Sigmoid colon (tissue), 7 donors: ENCODE measurements around the gene USP16. TPM values are rescaled to one million over a fixed set of nuclear protein-coding genes. Genes with fewer than 3 reads are reported as not detected.

Experiments used
- DNase-seq: peaks from one replicate; pipeline ENCODE4 v3.0.0-alpha.2; 2019
- H3K27ac ChIP-seq, 4 donors: fragments of 200-600 bp; sonication (generic); one replicate each; pipeline ENCODE4 v1.5.1; 2016 to 2019; ENCODE audit warnings: mild to moderate bottlenecking in 1 of 4
- H3K27me3 ChIP-seq, 3 donors: fragments of 200-600 bp; sonication (generic); one replicate each; pipeline ENCODE4 v1.5.1; 2019; ENCODE audit warnings: mild to moderate bottlenecking in 1 of 3
- H3K36me3 ChIP-seq, 4 donors: fragments of 200-600 bp; sonication (generic); one replicate each; pipeline ENCODE4 v1.5.1; 2016 to 2019
- H3K4me1 ChIP-seq, 4 donors: fragments of 200-600 bp; sonication (generic); one replicate each; pipeline ENCODE4 v1.5.1; 2017 to 2019
- H3K4me3 ChIP-seq, 4 donors: fragments of 200-600 bp; sonication (generic); one replicate each; pipeline ENCODE4 v1.5.1; 2017 to 2019; ENCODE audit warnings: mild to moderate bottlenecking in 2 of 4, moderate library complexity in 1 of 4
- H3K9me3 ChIP-seq, 4 donors: fragments of 200-600 bp in 3 of 4; sonication (generic) in 3 of 4; one replicate each; pipeline versions ENCODE4 v1.5.1 to v1.6.1; 2013 to 2019
- EP300 ChIP-seq, 4 donors: sonication (generic); formaldehyde crosslinking; IDR thresholded peaks; one replicate each; pipeline ENCODE4 v1.6.1; 2017; ENCODE audit warnings: antibody characterized with exemption in 4 of 4
- POLR2A ChIP-seq, 2 donors: fragments of 450-650 bp; IDR thresholded peaks; one replicate each; pipeline ENCODE4 v1.6.1; 2016; ENCODE audit warnings: antibody characterized with exemption in 2 of 2, mild to moderate bottlenecking in 2 of 2, moderate library complexity in 2 of 2
- POLR2AphosphoS5 ChIP-seq, 4 donors: sonication (generic); formaldehyde crosslinking; IDR thresholded peaks; one replicate each; pipeline ENCODE4 v1.6.1; 2017; ENCODE audit warnings: antibody characterized with exemption in 4 of 4
- WGBS, 2 donors: extraction: QIAGEN DNeasy Blood & Tissue Kit; methylation state at CpG; one replicate each; pipeline ENCODE4 v1.1.7; 2013; 5-methylcytosine and 5-hydroxymethylcytosine counted together
- intact Hi-C: fragments of 100-400 bp; cut with DNase I; formaldehyde crosslinking; loops from one replicate; pipeline ENCODE4 v1.15.1; 2023
- polyA plus RNA-seq, 3 donors: library from polyadenylated mRNA; stranded (reverse); fragments of 200-250 nt; gene quantifications; one replicate each; pipeline ENCODE4 v1.2.3, GENCODE V29; 2013
- total RNA-seq, 4 donors: library from RNA; depleted of rRNA; stranded (reverse); fragments of >200 nt; gene quantifications; one replicate each; pipeline ENCODE4 v1.1.0, GENCODE V29; 2016
- TF ChIP-seq, protein P1 (sequence below), 4 experiments: fragments of 450-650 bp in 3 of 4; fragments of 200-600 bp in 1 of 4; IDR thresholded peaks; one replicate each; pipeline ENCODE4 v1.5.1; 2016 to 2019; ENCODE audit warnings: antibody characterized with exemption in 4 of 4, mild to moderate bottlenecking in 3 of 4, moderate library complexity in 2 of 4
- donor health status: healthy with polysubstance abuse.
- donor health status: Bipolar disorder and iron deficiency.
- donor health status: healthy.

Gene USP16
- total and polyA plus RNA-seq, 7 donors: 25.3 to 53.5 (median 37.8) TPM

DNA sequence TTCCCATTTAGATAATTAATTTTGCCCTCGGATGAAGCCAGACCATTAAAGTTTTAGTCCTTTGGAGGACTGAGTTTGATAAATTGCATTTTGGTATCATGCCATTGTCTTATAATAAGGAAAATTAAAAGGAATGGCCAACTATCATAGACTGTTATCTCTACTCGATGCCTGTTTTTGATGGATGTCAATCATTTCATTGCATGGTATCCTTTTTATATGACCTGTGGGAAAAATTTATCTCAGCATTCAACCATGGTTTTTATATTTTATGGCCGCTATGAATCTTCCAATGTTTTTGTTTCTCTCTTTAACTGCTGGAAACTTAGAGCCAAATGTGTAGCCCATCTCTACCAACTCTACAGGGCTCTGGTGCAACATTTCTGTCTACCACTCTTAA, 58.8 kb downstream of the USP16 start:
- no peaks in the 10 kb centered on the region for H3K9me3 ChIP-seq
- no peaks in the 10 kb centered on the region for H3K27me3 ChIP-seq
- intact Hi-C loops: no loop called here
- H3K4me3 ChIP-seq: no peak overlapping the region
- no peak for DNase-seq
- no peaks in the 10 kb centered on the region for H3K36me3 ChIP-seq
- 92 to 93% methylated on average over 3 of the region's 3 CpGs for WGBS, 2 donors
- TF ChIP-seq POLR2AphosphoS5 (IDR thresholded peaks at IDR 0.05): no peak
- no peak for TF ChIP-seq EP300 (IDR thresholded peaks at IDR 0.05)
- no peak for TF ChIP-seq POLR2A (IDR thresholded peaks at IDR 0.05)
- TF ChIP-seq, protein P1, sequence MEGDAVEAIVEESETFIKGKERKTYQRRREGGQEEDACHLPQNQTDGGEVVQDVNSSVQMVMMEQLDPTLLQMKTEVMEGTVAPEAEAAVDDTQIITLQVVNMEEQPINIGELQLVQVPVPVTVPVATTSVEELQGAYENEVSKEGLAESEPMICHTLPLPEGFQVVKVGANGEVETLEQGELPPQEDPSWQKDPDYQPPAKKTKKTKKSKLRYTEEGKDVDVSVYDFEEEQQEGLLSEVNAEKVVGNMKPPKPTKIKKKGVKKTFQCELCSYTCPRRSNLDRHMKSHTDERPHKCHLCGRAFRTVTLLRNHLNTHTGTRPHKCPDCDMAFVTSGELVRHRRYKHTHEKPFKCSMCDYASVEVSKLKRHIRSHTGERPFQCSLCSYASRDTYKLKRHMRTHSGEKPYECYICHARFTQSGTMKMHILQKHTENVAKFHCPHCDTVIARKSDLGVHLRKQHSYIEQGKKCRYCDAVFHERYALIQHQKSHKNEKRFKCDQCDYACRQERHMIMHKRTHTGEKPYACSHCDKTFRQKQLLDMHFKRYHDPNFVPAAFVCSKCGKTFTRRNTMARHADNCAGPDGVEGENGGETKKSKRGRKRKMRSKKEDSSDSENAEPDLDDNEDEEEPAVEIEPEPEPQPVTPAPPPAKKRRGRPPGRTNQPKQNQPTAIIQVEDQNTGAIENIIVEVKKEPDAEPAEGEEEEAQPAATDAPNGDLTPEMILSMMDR (IDR thresholded peaks at IDR 0.05): no peak
- no peak overlapping the region for H3K27ac ChIP-seq
- H3K4me1 ChIP-seq: no peaks in the 10 kb centered on the region

DNA sequence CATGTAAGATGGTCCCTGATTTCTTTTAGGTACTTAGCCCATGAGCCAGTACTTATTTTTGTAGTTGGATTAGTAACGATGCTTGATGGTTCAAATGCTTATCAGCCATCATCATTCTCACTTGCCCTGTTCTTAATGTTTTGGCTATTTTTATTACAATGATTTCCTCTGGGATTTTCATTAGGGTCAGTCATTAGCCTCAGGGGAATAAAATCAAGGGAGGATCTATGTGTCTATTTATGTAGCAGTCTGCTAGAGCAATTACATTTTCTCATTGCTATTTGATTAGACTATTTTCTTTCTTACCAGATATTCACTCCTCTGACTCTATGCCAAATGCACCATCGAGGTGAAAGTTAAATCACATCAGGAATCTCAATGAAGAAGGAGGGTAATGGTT, 59.9 kb downstream of the USP16 start:
- Histone ChIP-seq H3K4me3 (no peak overlapping the region), H3K27ac (no peak overlapping the region), H3K27me3 (no peaks in the 10 kb centered on the region), H3K36me3 (no peaks in the 10 kb centered on the region), H3K4me1 (peaks cover 0 to 5% (median 2%) of the 10 kb centered on the region in 4 donors), H3K9me3 (no peaks in the 10 kb centered on the region)
- DNase-seq: no peak
- TF ChIP-seq POLR2A (IDR thresholded peaks at IDR 0.05) (no peak), EP300 (IDR thresholded peaks at IDR 0.05) (no peak), POLR2AphosphoS5 (IDR thresholded peaks at IDR 0.05) (no peak)
- TF ChIP-seq, protein P1 (IDR thresholded peaks at IDR 0.05): no peak
- intact Hi-C loops: no loop called here
- WGBS, 2 donors: 73 to 78% methylated on average over 2 of the region's 2 CpGs

DNA sequence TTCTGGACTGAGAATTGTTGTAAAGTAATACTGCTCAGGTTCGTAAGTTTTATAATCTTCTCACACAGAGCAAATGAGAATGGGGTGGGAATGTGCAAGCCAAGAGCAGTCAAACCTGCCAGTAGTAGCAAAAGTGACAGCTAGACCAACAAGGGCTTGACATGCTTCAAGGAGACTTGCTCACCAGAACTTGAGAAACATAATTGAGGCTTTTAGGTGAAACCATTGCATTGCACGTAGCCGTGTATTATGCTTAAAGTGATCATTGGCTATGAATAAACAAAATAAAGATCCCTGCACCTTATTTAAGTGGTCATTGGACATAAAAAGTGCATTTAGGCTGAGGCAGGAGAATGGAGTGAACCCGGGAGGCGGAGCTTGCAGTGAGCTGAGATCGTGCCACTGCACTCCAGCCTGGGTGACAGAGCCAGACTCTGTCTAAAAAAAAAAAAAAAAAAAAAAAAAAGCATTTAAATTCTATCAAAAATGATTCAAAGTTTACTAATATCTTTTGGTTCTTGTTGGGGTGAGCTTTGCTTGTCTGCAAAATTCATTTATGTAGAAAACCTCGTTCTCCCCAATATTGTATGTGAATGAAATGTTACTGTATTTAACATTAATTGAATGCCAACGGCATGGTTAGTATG, 60.8 kb downstream of the USP16 start:
- TF ChIP-seq, protein P1 (IDR thresholded peaks at IDR 0.05): no peak
- TF ChIP-seq POLR2A (IDR thresholded peaks at IDR 0.05) (no peak), POLR2AphosphoS5 (IDR thresholded peaks at IDR 0.05) (no peak), EP300 (IDR thresholded peaks at IDR 0.05) (no peak)
- Histone ChIP-seq H3K27ac (no peak overlapping the region), H3K4me1 (peaks cover 0 to 12% (median 10%) of the 10 kb centered on the region in 4 donors), H3K9me3 (no peaks in the 10 kb centered on the region), H3K27me3 (no peaks in the 10 kb centered on the region), H3K36me3 (no peaks in the 10 kb centered on the region), H3K4me3 (no peak overlapping the region)
- WGBS, 2 donors: 88 to 89% methylated on average over 8 of the region's 8 CpGs
- DNase-seq: no peak
- intact Hi-C loops: no loop called here

DNA sequence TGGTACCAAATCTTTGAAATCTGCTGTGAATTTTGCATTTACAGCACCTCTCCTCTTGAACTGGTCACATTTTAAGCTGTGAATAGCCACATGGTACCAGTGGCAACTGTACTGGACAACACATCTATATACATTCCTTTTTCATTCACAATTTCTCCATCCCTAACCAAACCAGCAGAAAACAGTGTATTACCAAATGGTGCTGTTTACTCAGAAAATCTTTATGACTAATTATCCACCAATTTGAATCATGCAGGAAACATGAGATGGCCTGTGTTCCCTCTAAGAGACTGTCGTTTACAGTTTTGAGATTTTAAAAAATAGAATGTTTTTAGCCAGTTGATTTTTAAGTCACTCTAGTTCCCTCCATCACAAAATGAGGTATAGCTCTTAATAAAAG, 66.6 kb downstream of the USP16 start:
- H3K4me1 ChIP-seq: peaks cover 0 to 36% (median 21%) of the 10 kb centered on the region in 4 donors
- H3K27me3 ChIP-seq: no peaks in the 10 kb centered on the region
- TF ChIP-seq EP300 (IDR thresholded peaks at IDR 0.05) (no peak), POLR2AphosphoS5 (IDR thresholded peaks at IDR 0.05) (no peak)
- intact Hi-C loops: loop anchor here (2.0 to 5.0 kb wide), 3 partner anchors 56 to 284 kb away; no protein-coding TSS in a partner anchor
- peak overlapping the region in 1 of 4 donors; percentile 55 for H3K27ac ChIP-seq
- no peaks in the 10 kb centered on the region for H3K36me3 ChIP-seq
- DNase-seq: no peak
- H3K9me3 ChIP-seq: no peaks in the 10 kb centered on the region
- no peak overlapping the region for H3K4me3 ChIP-seq
- 57 to 65% methylated on average over 1 of the region's 1 CpG for WGBS, 2 donors

DNA sequence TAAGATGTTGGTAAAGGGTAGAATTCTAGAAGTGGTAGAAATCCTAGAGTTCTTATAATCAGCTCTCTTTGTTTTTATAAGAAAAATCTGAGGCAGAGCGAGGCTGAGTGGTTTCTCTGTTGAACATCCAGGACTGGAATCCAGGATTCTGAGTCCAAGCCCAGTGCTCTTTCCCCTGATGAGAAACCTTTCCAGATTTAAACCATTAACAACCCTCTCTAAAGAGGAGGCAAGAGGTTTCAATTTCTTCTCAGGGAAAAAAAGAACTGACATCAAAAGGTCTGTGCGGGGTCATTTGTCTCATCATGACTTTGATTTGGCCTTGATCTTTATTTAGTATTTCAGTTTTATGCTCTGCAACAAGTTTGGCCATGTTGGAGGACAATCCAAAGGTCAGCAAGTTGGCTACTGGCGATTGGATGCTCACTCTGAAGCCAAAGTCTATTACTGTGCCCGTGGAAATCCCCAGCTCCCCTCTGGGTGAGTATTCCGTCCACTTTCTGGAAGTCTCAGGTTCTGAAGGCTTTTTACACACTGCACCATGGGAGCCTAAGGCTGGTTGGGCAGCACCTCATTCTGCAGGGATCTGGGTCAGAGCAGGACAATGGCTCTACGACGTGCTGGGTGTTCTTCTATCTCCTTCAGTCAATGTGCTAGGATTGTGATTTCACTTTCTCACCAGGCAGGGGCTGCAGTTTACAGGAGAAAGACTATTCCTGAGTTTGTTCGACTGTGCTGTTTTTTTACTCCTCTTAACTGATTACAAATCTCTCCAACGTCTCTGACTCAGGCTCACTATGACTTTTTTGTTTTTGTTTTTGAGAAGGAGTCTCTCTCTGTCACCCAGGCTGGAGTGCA, 67.9 kb downstream of the USP16 start:
- WGBS, 2 donors: 60 to 64% methylated on average over 9 of the region's 9 CpGs
- Histone ChIP-seq H3K4me3 (no peak overlapping the region), H3K9me3 (no peaks in the 10 kb centered on the region), H3K27ac (peak overlapping the region in 2 of 4 donors; percentile 16 to 39), H3K4me1 (peaks cover 0 to 36% (median 21%) of the 10 kb centered on the region in 4 donors), H3K36me3 (no peaks in the 10 kb centered on the region), H3K27me3 (no peaks in the 10 kb centered on the region)
- DNase-seq: no peak
- no peak for TF ChIP-seq EP300 (IDR thresholded peaks at IDR 0.05)
- no peak for TF ChIP-seq POLR2A (IDR thresholded peaks at IDR 0.05)
- TF ChIP-seq POLR2AphosphoS5 (IDR thresholded peaks at IDR 0.05): no peak
- TF ChIP-seq, protein P1 (IDR thresholded peaks at IDR 0.05): no peak
- intact Hi-C loops: loop anchor here (5.0 kb wide), 2 partner anchors 55 to 70 kb away; no protein-coding TSS in a partner anchor
